Bronchial smooth muscle cell (primary cell): ENCODE results near the gene ZNF304. TPM values are rescaled to one million over a fixed set of nuclear protein-coding genes. Genes with fewer than 3 reads are reported as not detected.

Source experiments
- total RNA-seq: library from RNA; depleted of rRNA; stranded (reverse); fragments of >200 nt; gene quantifications from 2 replicates; pipeline ENCODE4 v1.2.1, GENCODE V29; 2014

ZNF304 gene
- total RNA-seq = 9.1 and 13.6 TPM in 2 replicates

DNA sequence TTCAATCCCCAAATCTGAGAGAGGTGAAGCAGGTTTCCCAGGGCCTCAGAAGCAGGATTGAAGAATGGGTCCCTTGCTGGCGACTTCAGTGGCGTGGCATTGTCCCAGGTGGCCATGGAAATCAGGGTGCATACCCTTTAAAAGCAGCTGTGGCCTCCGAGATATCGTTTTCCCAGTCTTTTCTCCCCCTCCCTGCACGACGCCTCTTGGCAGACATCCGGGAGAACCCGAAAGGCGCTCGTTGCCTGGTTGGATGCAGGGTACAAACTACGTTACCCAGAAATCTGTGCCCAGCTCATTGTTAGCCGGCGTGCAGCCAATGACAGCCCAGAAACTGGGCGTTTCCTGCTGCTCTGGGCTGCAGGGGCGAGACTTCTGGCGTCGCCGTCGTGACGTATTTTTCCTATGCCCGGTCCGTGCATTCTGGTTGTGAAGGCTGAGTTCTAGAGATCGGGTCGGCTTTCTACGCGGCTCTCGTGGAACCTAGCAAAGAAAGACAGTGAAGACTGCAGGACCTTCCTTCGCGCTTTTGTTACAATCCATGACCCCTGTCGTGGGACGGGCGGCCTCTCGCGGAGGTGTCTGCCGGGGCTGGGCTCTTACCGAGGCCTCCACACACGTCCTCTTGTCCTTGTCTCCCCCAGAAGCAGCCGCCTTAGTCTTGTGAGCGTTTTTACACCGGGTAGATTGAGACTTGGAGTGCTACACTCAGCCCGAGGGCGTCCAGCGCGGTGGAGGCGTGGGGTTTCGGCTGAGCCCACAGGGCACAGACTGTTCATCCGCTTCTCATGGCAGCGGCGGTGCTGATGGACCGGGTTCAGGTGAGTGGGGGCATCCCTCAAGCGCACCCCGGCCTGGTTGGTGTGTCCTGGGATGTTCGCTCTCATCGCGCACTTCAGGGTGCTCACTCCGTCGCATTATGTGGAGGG, at the start of gene ZNF304:
Gene ZNF304 (plus strand): TSS at position 395 of the 929 bp plus-strand sequence. CDS start 394 bp downstream, at position 789.

DNA sequence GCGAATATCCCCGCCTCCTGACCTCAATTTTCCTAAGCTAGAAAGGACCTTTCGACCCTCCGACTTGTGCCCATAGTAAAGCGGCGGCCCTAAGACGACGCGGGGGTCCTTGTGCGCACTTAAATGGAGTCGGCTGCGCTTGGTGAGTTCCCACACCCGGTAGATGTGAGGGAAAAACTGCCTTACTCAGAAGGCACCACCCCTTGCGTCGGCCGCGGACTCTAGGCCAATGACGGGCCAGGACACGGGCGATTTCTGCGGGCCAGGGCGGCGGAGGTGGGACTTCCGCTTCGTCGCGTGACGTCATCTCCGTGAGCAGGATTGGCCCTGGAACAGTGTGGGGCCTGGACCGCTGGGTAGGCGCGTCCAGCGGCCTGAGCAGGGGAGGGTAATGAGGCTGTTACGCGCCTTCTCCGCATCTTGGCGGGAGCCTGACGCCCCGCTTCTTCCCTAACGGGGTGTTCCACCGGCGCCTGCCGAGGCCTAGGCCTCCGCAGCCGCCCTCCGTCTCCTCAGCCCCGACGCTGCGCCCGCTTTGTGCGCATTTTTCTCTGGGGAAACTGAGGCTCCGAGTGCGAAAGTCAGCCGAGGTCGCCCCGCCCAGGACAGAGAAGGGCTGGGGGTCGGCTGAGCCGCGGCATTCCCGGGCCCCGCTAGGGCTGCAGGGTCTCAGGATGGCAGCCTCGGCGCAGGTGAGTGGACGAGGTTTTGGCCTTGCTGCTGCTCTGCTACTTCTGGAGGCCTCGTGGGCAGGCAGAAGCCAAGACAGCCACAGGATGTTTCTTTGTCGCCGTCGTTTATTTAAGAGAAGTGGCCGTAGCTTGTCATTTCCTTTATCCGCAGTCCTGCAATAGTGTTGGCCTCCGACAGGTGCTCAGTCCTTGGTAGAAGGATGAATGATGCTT, 30.6 kb upstream of the ZNF304 start, which contains the start of gene ZNF543:
Gene ZNF543 (plus strand): TSS at position 293 of the 905 bp plus-strand sequence. CDS start 382 bp downstream, at position 675.

DNA sequence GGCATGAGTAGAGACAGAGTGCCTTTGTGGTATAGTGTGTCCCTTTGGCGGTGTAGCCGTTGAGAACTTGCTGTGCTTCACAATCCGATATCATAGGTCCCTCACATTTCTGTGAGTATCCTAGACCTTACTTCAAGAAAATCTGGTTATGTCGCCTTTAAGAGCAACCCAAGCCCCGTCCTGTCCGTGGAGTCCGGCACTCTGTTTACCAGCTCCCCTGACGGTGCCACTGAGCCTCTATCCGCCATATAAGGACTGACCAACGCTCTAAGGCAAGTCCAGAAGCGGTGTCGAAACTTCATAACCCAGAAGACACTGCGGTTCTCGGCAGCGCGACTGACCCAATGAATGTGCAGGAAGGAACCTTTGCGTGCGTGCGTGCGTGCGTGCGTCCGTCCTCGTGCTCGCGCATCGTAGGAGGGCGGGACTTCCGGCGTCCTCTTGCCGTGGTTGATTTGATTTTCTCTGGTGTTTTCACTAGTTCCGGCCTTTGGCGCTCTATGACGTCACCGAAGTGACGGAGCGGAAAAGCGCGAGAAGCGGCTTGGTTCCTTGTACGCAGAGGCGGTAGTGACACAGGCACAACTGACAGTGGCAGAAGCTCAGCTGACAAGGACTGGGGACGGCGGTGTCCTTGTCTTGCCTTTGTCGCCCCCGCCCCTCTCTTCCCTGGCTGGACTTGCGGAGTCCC, 12.1 kb downstream of the ZNF304 start, which contains the start of the genes TRAPPC2B and ZNF547:
Gene TRAPPC2B (plus strand): TSS at position 555 of the 691 bp plus-strand sequence. CDS start 1,283 bp downstream, outside the sequence.
Gene ZNF547 (plus strand): TSS at position 555 of the 691 bp plus-strand sequence. CDS start 5,005 bp downstream, outside the sequence.

DNA sequence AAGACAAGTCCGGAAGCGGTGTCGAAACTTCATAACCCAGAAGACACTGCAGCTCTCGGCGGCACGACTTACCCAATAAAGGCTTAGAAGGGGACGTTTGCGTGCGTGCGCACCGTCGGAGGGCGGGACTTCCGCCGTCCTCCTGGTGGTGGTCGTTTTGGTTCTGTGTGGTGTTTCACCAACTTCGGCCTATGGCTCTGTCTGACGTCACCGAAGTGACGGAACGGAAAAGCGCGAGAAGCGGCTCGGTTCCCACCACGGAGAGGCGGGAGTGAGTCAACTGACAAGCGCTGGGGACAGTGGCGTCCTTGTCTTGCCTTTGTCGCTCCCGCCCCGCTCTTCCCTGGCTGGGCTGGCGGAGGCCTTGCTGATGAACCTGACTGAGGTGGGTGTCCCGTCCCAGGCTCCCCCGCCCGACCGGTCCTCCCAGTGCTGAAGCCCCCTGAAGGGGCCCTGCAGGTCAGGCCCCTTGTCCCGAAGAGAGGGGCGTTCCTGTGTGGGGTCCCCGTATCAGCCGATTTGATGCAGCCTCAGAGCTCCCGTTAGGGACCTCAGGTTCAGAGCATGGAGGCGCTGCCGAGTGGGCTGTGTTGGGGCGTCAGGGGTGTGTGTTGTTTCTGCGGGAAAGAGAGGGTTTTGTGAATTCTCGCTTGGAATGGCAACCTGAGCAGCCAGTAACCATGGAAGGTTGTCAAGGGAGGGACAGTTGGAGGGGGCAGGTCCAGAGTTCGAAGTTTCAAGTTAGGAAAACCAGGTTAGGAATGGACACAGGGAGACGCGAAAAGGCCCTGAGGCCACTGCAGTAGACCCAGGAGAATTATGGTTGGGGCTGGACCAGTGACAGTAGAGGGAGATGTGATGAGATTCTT, 38.9 kb downstream of the ZNF304 start, which contains the start of gene ZNF548:
Gene ZNF548 (plus strand): TSS at position 125 of the 869 bp plus-strand sequence. CDS start 246 bp downstream, at position 371.

Other genes starting within 250 kb of the ZNF304 start
- under 0.01 TPM in 1 of 2 replicates, not detected in the other for gene USP29, start 231.3 kb upstream of the ZNF304 start, total RNA-seq
- not detected in 2 replicates for gene ZIM3, start 206.1 kb upstream of the ZNF304 start, total RNA-seq
- not detected in 2 replicates for gene DUXA, start 183.8 kb upstream of the ZNF304 start, total RNA-seq
- 17.3 and 35.2 TPM in 2 replicates for gene ZNF264, start 159.8 kb upstream of the ZNF304 start, total RNA-seq
- 0.17 and 0.63 TPM in 2 replicates for gene AURKC, start 120.2 kb upstream of the ZNF304 start, total RNA-seq
- 23.2 and 29.2 TPM in 2 replicates for gene ZNF805, start 110.6 kb upstream of the ZNF304 start, total RNA-seq
- 43.7 and 67.3 TPM in 2 replicates for gene ZNF460, start 70.8 kb upstream of the ZNF304 start, total RNA-seq
- gene ZNF543, start 30.8 kb upstream of the ZNF304 start, total RNA-seq = 7.1 and 7.3 TPM in 2 replicates
- gene TRAPPC2B, start 12.3 kb downstream of the ZNF304 start, total RNA-seq = 11.9 and 12.9 TPM in 2 replicates
- gene ZNF547, start 12.3 kb downstream of the ZNF304 start, total RNA-seq = 4.6 and 8.1 TPM in 2 replicates
- gene ZNF548, start 38.6 kb downstream of the ZNF304 start, total RNA-seq = 20.3 and 27.6 TPM in 2 replicates
- 10.6 and 17.0 TPM in 2 replicates for gene ZNF17, start 59.9 kb downstream of the ZNF304 start, total RNA-seq
- 6.8 and 8.3 TPM in 2 replicates for gene ZNF749, start 84.1 kb downstream of the ZNF304 start, total RNA-seq
- 0.34 and 0.95 TPM in 2 replicates for gene VN1R1, start 105.9 kb downstream of the ZNF304 start, total RNA-seq
- gene ZNF772, start 126.3 kb downstream of the ZNF304 start, total RNA-seq = 13.3 and 22.4 TPM in 2 replicates
- 14.2 and 14.5 TPM in 2 replicates for gene ZNF419, start 136.5 kb downstream of the ZNF304 start, total RNA-seq
- gene ZNF773, start 148.7 kb downstream of the ZNF304 start, total RNA-seq = 15.6 and 17.2 TPM in 2 replicates
- 4.3 and 5.4 TPM in 2 replicates for gene ZNF549, start 176.1 kb downstream of the ZNF304 start, total RNA-seq
- gene ZNF550, start 208.6 kb downstream of the ZNF304 start, total RNA-seq = 8.6 and 8.8 TPM in 2 replicates
- 4.4 and 5.5 TPM in 2 replicates for gene ZNF416, start 227.6 kb downstream of the ZNF304 start, total RNA-seq
- gene ZIK1, start 232.9 kb downstream of the ZNF304 start, total RNA-seq = 5.2 and 7.7 TPM in 2 replicates
- gene ZNF530, start 248.6 kb downstream of the ZNF304 start, total RNA-seq = 1.6 and 3.0 TPM in 2 replicates